Duodenal mucosa (tissue), 2 donors: ENCODE measurements around the gene SIMC1.
"Not testable (repeated sequence)": the region's sequence is repeated elsewhere in the genome, so short reads cannot be mapped to it uniquely, and the experiment has no call there.

Experiments used
- H3K27ac ChIP-seq: one replicate; pipeline ENCODE4 v1.7.0; 2013; ENCODE audit warnings: low read depth, low read length
- H3K27me3 ChIP-seq, 2 donors: one replicate each; pipeline ENCODE4 v1.7.0; 2013; ENCODE audit warnings: low read length in 2 of 2, control low read depth in 1 of 2; ENCODE audit not compliant: insufficient read depth in 2 of 2, control insufficient read depth in 1 of 2
- H3K36me3 ChIP-seq, 2 donors: one replicate each; pipeline ENCODE4 v1.7.0; 2013; ENCODE audit warnings: low read length in 2 of 2, control low read depth in 1 of 2; ENCODE audit not compliant: insufficient read depth in 2 of 2, control insufficient read depth in 1 of 2
- H3K4me1 ChIP-seq, 2 donors: one replicate each; pipeline ENCODE4 v1.7.0; 2013; ENCODE audit warnings: low read length in 2 of 2, control low read depth in 1 of 2; ENCODE audit not compliant: insufficient read depth in 2 of 2, control insufficient read depth in 1 of 2
- H3K4me3 ChIP-seq, 2 donors: one replicate each; pipeline ENCODE4 v1.7.0; 2013; ENCODE audit warnings: low read length in 2 of 2, low read depth in 1 of 2
- H3K9ac ChIP-seq, 2 donors: one replicate each; pipeline ENCODE4 v1.7.0; 2013; ENCODE audit warnings: low read length in 2 of 2, low read depth in 1 of 2
- H3K9me3 ChIP-seq, 2 donors: one replicate each; pipeline ENCODE4 v1.7.0; 2013; ENCODE audit warnings: low read length in 2 of 2, control low read depth in 1 of 2; ENCODE audit not compliant: control insufficient read depth in 1 of 2

The SIMC1 gene

DNA sequence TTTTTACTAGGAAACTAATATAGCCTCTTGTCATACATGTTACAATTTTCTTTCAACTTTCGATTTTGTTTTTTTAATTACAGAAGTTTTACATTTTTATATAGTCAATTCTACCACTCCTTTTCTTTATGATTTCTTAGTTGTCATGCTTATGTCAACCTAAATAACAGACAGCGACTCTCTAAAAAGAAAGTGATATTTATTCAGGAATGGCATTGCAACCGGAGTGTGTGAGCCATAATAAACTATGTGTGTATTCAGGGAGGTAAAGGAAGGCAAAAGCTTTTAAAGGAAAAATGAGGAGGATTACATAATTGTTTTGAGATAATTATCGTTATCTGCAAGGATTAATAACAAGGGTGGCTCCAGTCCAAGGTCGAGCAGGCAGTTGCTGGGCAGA lies 7.3 kb downstream of the SIMC1 start:
- H3K9ac ChIP-seq, H3K4me3 ChIP-seq, H3K27me3 ChIP-seq, H3K9me3 ChIP-seq, H3K4me1 ChIP-seq, H3K27ac ChIP-seq, H3K36me3 ChIP-seq: not testable (repeated sequence)

DNA sequence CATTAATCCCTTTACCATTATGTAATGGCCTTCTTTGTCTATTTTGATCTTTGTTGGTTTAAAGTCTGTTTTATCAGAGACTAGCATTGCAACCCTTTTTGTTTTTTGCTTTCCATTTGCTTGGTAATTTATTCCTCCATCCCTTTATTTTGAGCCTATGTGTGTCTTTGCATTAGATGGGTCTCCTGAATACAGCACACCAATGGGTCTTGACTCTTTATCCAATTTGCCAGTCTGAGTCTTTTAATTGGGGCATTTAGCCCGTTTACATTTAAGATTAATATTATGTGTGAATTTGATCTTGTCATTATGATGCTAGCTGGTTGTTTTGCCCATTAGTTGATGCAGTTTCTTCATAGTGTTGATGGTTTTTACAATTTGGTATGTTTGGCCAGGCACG lies 12.5 kb downstream of the SIMC1 start:
- H3K4me1 ChIP-seq, H3K4me3 ChIP-seq, H3K27ac ChIP-seq, H3K36me3 ChIP-seq, H3K9me3 ChIP-seq, H3K9ac ChIP-seq, H3K27me3 ChIP-seq: not testable (repeated sequence)

DNA sequence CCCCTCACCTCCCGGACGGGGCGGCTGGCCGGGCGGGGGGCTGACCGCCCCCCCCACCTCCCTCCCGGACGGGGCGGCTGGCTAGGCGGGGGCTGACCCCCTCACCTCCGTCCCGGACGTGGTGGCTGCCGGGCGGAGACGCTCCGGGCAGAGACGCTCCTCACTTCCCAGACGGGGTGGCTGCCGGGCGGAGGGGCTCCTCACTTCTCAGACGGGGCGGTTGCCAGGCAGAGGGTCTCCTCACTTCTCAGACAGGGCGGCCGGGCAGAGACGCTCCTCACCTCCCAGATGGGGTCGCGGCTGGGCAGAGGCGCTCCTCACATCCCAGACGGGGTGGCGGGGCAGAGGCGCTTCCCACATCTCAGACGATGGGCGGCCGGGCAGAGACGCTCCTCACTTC lies 13.9 kb downstream of the SIMC1 start:
- not testable (repeated sequence) for H3K4me3 ChIP-seq, H3K4me1 ChIP-seq, H3K27me3 ChIP-seq, H3K36me3 ChIP-seq, H3K9me3 ChIP-seq, H3K9ac ChIP-seq, H3K27ac ChIP-seq

DNA sequence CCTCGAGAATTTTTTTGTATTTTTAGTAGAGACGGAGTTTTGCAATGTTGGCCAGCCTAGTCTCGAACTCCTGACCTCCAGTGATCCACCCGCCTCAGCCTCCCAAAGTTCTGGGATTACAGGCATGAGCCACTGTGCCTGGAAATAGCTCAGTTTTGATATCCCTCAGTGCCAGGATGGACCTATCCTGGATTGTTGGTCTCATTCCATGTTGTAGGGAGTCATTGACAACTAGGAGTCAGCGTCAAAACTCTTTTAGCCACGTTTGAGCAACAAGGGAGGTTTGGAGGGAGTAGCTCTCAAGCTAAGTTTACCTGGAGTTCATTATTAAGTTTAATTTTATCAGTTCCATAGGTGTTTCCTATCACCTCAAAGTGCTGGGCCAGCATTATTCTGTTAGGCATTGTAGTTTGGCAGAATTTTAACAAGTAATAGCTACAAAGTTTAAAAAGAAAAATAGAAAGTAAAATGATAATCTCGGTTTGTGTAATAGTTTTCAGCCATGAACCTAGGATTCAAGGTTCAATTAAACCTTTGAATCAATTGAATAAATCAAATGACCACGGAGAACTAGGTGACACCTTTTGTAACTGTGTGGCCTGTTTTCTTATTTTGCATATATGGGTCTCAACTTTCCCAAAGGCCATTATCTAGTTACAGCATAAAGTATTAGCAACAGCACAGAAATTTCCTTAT lies 15.3 kb downstream of the SIMC1 start:
- not testable (repeated sequence) for H3K4me3 ChIP-seq, H3K36me3 ChIP-seq, H3K27me3 ChIP-seq, H3K9me3 ChIP-seq, H3K9ac ChIP-seq, H3K4me1 ChIP-seq, H3K27ac ChIP-seq

DNA sequence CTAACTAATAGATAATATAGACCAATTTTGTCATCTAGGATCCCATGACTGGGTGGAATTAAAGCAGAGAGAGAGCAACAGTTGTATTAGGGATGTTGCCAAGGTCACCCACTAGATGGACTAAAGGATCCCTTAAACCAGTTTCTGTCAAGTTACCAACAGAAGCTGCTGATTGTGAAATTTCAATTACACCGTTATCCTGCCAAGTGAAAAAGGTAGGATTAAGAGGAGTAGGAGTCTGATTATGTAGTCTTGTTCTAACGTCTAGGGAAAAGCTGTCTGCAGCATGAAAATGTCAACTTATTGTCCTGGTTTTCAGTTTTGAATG lies 15.8 kb downstream of the SIMC1 start:
- H3K9ac ChIP-seq, H3K9me3 ChIP-seq, H3K4me3 ChIP-seq, H3K27ac ChIP-seq, H3K4me1 ChIP-seq, H3K27me3 ChIP-seq, H3K36me3 ChIP-seq: not testable (repeated sequence)

DNA sequence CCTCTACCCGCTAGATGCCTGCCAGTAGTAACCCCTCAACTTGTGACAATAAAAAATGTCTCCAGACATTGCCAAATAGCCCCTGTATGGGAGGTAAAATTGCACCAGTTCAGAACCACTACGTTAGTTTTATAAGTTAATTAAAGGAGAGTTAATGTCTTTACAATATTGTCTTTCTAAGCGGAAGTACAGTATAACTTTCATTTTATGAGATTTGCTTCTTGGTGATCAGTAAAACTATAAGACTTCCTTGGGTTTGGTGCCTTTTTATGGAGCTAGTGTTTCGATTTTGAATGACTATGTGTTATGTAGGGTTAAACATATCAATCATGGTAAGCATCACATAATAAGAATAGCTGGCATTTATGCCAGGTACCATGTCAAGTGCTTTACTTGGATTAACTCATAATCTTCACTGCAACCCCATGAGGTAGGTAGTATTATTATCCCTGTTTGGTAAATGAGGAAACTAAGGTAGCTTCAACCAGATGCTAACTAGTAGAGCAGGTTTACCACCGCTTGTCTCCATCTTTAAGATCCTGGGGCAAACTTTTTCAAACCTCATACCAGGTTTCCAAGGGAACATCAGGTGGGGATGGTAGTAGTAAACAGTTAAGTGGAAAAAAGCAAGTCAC lies 19.8 kb downstream of the SIMC1 start:
- not testable (repeated sequence) for H3K27me3 ChIP-seq, H3K9ac ChIP-seq, H3K9me3 ChIP-seq, H3K36me3 ChIP-seq, H3K27ac ChIP-seq, H3K4me3 ChIP-seq, H3K4me1 ChIP-seq

DNA sequence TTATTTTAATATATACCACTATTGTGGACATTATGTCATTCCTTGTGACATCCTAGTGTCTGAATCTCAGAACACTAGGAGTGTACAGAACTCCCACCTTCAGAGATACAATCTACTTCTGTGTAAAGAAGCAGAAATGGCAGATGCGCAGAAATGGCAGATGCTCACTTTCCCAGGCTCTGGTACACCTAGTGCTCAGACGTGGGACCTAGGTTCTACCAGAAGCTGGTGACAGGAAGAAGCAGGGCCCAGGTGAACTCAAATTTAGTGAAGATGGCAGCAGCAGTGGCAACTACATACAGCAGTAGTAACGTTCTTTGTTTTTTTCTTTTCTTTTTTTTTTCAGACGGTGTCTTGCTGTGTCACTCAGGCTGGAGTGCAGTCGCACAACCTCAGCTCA lies 22.5 kb downstream of the SIMC1 start:
- not testable (repeated sequence) for H3K4me1 ChIP-seq, H3K36me3 ChIP-seq, H3K27me3 ChIP-seq, H3K9me3 ChIP-seq, H3K27ac ChIP-seq, H3K4me3 ChIP-seq, H3K9ac ChIP-seq

DNA sequence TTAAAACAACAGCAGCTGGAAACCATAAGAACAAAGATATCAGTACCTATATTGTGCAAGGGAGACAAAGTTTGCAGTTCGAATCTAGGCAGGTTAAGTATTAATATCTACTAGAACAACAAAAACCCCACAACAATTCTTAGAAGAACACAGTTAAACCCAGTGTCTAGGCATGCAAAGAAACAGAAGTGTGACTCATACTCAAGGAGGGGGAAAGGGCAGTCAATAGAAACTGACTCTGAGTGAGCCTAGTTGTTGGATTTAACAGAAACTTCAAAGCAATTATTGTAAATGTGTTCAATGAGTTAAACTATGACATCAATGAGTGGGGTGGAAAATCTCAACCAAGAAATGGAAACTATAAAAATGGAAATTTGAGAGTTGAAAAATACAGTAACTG lies 28.2 kb downstream of the SIMC1 start:
- H3K27me3 ChIP-seq, H3K27ac ChIP-seq, H3K4me1 ChIP-seq, H3K4me3 ChIP-seq, H3K36me3 ChIP-seq, H3K9me3 ChIP-seq, H3K9ac ChIP-seq: not testable (repeated sequence)

DNA sequence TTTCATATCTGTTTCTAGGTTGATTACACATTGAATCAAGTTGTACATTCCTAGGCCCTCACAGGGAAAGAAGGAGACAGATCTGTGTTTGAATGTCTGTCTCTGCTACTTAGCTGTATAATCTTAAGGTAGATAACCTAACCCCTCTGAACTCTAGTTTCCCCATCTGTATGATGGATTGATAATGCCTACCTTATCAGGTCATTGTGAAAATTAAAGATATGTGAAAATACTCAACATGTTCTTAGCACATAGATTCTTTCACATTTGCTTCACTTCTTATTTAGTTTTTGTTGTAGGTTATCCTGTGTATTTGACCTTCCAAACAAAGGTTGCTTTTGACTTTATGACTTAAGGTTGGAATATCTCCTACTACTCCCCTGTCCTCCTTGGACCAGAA lies 50.8 kb downstream of the SIMC1 start:
- H3K27ac ChIP-seq, H3K9me3 ChIP-seq, H3K4me3 ChIP-seq, H3K36me3 ChIP-seq, H3K9ac ChIP-seq, H3K27me3 ChIP-seq, H3K4me1 ChIP-seq: not testable (repeated sequence)

DNA sequence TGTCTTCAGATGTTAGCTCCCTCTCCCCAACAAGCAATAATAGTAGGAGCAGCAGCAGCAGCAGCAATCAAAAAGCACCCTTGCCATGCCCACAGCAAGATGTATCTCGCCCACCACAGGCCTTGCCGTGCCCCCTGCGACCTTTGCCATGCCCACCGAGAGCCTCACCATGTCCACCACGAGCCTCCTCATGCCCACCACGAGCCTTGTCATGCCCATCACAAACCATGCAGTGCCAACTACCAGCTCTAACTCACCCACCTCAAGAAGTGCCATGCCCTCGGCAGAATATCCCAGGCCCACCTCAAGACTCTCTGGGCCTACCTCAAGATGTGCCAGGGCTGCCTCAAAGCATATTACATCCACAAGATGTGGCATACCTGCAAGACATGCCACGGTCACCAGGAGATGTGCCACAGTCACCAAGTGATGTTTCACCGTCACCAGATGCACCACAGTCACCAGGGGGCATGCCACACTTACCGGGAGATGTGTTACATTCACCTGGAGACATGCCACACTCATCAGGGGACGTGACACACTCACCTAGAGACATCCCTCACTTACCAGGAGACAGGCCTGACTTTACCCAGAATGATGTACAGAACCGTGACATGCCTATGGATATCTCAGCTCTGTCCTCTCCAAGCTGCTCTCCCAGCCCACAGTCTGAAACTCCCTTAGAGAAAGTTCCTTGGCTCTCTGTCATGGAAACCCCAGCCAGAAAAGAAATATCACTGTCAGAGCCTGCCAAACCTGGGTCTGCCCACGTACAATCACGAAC lies 52.0 kb downstream of the SIMC1 start:
- H3K9me3 ChIP-seq, H3K27ac ChIP-seq, H3K36me3 ChIP-seq, H3K4me1 ChIP-seq, H3K4me3 ChIP-seq, H3K27me3 ChIP-seq, H3K9ac ChIP-seq: not testable (repeated sequence)
